HG03159 (cell line): Measurements from ENCODE around the gene RUSF1.
A peak's percentile ranks its signal among the peaks of the same experiment; 100 is the strongest.
"Not testable (repeated sequence)": the region's sequence is repeated elsewhere in the genome, so short reads cannot be mapped to it uniquely, and the experiment has no call there.

ENCODE experiments used
- ATAC-seq: cut with Tn5 transposase; IDR thresholded peaks from one replicate; pipeline ENCODE4 v1.9.1; 2021; ENCODE audit warnings: mild to moderate bottlenecking, moderate library complexity; ENCODE audit not compliant: unreplicated experiment

RUSF1 gene

GRCh38 chr16:31487071-31487719, 21.0 kb downstream of the RUSF1 start:
- ATAC-seq: no peak

- ATAC-seq: no peak
Observed at GRCh38 chr16:31486045-31486444, 22.1 kb downstream of the RUSF1 start.

GRCh38 chr16:31485571-31485970, 22.6 kb downstream of the RUSF1 start:
- ATAC-seq: no peak

- no peak for ATAC-seq
Observed at GRCh38 chr16:31484491-31485171, 23.6 kb downstream of the RUSF1 start.

GRCh38 chr16:31484048-31484447, 24.1 kb downstream of the RUSF1 start:
- ATAC-seq: not testable (repeated sequence)

GRCh38 chr16:31483081-31483480, 25.1 kb downstream of the RUSF1 start, which contains the start of gene SLC5A2:
Gene SLC5A2 (plus strand): TSS chr16:31483123. CDS start chr16:31483137, 14 bp downstream.
- no peak for ATAC-seq

- ATAC-seq: no peak
Observed at GRCh38 chr16:31480851-31481536, 27.2 kb downstream of the RUSF1 start.

GRCh38 chr16:31479751-31480150, 28.4 kb downstream of the RUSF1 start:
- ATAC-seq: no peak

GRCh38 chr16:31478956-31479355, 29.2 kb downstream of the RUSF1 start:
- ATAC-seq: no peak

- peak; percentile 32 for ATAC-seq
Observed at GRCh38 chr16:31477220-31478216, 30.7 kb downstream of the RUSF1 start.

GRCh38 chr16:31476303-31477219, 31.6 kb downstream of the RUSF1 start:
- ATAC-seq: peak; percentile 47

- no peak for ATAC-seq
Observed at GRCh38 chr16:31475946-31476302, 32.3 kb downstream of the RUSF1 start.

GRCh38 chr16:31474773-31475738, 33.1 kb downstream of the RUSF1 start:
- no peak for ATAC-seq

GRCh38 chr16:31474173-31474714, 33.9 kb downstream of the RUSF1 start:
- no peak for ATAC-seq

GRCh38 chr16:31473264-31473984, 34.8 kb downstream of the RUSF1 start:
- ATAC-seq: no peak

GRCh38 chr16:31472709-31473203, 35.4 kb downstream of the RUSF1 start:
- ATAC-seq: no peak

- no peak for ATAC-seq
Observed at GRCh38 chr16:31471875-31472708, 36.1 kb downstream of the RUSF1 start, which contains the start of gene TGFB1I1. Gene TGFB1I1 (plus strand): TSS chr16:31472152. CDS start chr16:31472189, 37 bp downstream.
